ENCODE data around the gene ITIH5. TPM values are rescaled to one million over a fixed set of nuclear protein-coding genes. Genes with fewer than 3 reads are reported as not detected.

The ITIH5 gene
- total RNA-seq, 1 donor from 2014 or later, result 19.4 TPM

DNA sequence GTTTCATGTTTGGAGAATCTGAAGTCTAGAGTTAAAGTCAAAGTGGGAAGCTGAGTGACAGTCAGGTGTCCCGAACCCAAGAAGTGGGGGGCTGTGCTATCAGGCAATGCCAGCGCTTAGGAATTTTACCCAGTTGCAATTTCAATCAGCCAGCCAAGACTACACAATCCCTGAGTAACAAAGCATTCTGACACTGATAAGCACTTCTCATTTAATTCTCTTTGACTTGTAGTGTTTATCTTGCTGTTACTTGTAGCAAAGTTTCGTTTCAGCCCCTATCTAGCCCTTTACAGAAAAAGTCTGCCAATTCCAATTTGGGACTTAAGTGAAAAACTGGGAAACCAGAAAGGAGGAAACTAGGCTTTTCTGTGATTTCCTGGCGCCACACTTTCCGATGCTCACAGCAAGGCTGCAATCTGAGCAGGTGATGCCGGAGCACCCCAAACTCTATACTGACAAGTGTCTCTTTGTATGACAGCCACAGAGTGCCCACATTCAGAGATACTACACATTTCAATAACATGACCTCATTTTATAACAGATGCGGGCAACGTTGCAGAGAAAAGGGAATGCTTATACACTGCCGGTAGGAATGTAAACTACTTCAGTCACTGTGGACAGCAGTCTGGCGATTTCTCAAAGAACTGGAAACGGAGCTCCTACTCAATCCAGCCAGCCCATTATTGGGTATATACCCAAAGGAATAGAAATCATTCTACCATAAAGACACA, 61.0 kb downstream of the ITIH5 start:
- intact Hi-C loops (cut with DNase I), result no loop called here
- no peaks in the 10 kb centered on the region for H3K27me3 ChIP-seq
- H3K4me3 ChIP-seq, result no peak overlapping the region
- no peak for DNase-seq (ENCODE audit: low spot score in 2 of 2)
- TF ChIP-seq CTCF (IDR thresholded peaks at IDR 0.05), result no peak
- no peaks in the 10 kb centered on the region for H3K36me3 ChIP-seq
- H3K9me3 ChIP-seq, result no peaks in the 10 kb centered on the region
- no peak overlapping the region for H3K27ac ChIP-seq
- H3K4me1 ChIP-seq, result no peaks in the 10 kb centered on the region

DNA sequence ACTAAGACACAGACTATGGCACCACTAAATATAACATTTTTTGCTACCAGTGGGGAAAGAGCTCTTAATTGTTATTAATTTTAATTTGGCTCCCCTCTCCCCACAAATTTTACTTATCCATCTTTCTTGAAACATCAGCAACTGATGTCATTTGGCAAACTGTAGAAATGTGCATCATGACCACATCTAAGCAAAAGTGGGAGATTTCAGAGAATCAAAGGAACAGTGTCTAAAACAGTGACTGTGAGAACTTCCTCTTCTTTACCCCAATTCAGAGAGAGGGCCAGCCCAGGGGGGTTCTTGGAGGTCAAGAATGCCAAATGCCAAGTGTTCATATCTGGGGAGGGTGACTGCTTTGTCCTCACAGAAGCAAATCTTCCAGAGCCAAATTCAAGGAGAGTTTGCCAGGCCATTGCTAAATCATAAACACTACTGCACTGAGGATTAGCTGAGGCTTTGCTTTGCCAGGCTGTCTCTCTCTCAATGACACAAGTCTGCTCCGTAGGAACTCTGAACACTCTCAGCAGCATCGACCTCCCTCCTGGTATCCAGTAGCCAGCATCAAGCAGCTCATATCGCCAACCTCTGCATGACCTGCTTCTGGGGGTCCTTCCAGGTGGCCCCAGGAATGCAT, 65.6 kb downstream of the ITIH5 start:
- no peak overlapping the region for H3K4me3 ChIP-seq
- H3K27ac ChIP-seq, result no peak overlapping the region
- H3K9me3 ChIP-seq, result no peaks in the 10 kb centered on the region
- H3K27me3 ChIP-seq, result no peaks in the 10 kb centered on the region
- H3K36me3 ChIP-seq, result no peaks in the 10 kb centered on the region
- no peaks in the 10 kb centered on the region for H3K4me1 ChIP-seq
- intact Hi-C loops (cut with DNase I), result no loop called here
- no peak for DNase-seq (ENCODE audit: low spot score in 2 of 2)
- TF ChIP-seq CTCF (IDR thresholded peaks at IDR 0.05), result no peak

DNA sequence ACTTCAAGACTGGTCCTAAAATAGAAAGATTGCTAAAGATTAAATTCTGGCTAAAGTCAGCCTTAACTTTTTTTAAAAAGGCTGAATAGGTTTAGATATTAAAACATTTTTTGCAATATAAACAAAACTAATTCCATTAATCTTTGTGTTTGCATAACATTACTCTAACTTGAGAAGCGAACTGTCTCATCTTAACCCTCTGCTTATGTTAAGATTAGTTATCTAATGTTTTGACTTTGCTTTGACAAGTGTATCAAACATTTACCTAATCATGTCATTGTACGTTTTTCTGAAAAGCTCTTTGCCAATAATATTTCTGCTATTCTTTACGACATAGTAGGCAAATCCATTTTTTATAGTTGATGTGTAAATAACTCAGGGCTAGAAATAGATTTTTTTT, 68.0 kb downstream of the ITIH5 start:
- H3K4me3 ChIP-seq, result no peak overlapping the region
- no peak overlapping the region for H3K27ac ChIP-seq
- intact Hi-C loops (cut with DNase I), result no loop called here

DNA sequence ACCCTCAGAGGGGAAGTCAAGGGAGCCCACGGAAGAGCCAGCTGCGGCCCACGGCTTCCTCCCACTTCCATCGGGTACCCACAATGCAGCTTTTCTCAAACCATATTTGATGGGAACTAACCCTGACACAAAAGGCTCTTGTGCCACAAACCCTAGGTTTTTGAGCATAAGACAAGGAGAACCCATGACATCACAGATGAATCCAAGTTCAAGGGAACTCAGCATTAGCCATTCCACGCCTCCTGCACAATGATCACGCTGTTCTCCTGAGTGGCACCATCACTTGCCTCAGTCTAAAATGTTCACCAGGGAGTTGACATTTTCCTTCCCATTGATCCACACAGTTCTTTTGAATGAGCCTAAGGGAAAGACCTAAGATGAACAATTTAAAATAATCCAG, 70.4 kb downstream of the ITIH5 start:
- TF ChIP-seq CTCF (IDR thresholded peaks at IDR 0.05), result no peak
- Histone ChIP-seq H3K36me3 (no peaks in the 10 kb centered on the region), H3K9me3 (no peaks in the 10 kb centered on the region), H3K4me3 (no peak overlapping the region), H3K27me3 (no peaks in the 10 kb centered on the region), H3K4me1 (no peaks in the 10 kb centered on the region), H3K27ac (no peak overlapping the region)
- no peak for DNase-seq (ENCODE audit: low spot score in 2 of 2)
- intact Hi-C loops (cut with DNase I), result no loop called here

More for the DNA sequence above, 68.0 kb downstream of the ITIH5 start:
- no peaks in the 10 kb centered on the region for H3K9me3 ChIP-seq
- no peak for TF ChIP-seq CTCF (IDR thresholded peaks at IDR 0.05)
- no peaks in the 10 kb centered on the region for H3K27me3 ChIP-seq
- H3K4me1 ChIP-seq, result no peaks in the 10 kb centered on the region
- DNase-seq (ENCODE audit: low spot score in 2 of 2), result no peak
- no peaks in the 10 kb centered on the region for H3K36me3 ChIP-seq

DNA sequence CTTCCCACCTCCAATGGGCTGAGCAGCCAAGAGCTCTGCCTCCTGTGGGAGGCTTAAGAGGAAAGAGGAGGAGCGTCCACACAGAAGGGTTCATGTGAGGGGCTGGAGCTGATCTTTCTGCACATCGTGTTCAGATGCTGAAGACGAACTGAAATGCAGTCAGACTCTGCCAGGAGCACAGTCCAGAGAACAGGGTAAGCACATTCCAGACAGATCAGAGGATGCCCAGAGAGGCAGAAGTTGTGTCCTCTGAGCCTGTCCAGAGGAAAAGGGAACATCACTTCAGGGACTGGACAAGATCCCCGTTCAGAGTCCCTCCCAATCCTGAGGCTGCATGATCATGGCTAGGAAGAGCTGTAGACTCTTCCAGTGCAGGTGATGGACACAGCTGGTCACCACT, 72.9 kb downstream of the ITIH5 start:
- Histone ChIP-seq H3K9me3 (no peaks in the 10 kb centered on the region), H3K4me3 (no peak overlapping the region), H3K4me1 (no peaks in the 10 kb centered on the region), H3K36me3 (no peaks in the 10 kb centered on the region), H3K27me3 (no peaks in the 10 kb centered on the region), H3K27ac (no peak overlapping the region)
- TF ChIP-seq CTCF (IDR thresholded peaks at IDR 0.05), result no peak
- no peak for DNase-seq (ENCODE audit: low spot score in 2 of 2)
- intact Hi-C loops (cut with DNase I), result no loop called here
